Measurements from ENCODE around the gene USH1C. TPM values are rescaled to one million over a fixed set of nuclear protein-coding genes. Genes with fewer than 3 reads are reported as not detected.

The USH1C gene
- total RNA-seq, 1 donor: not detected

DNA sequence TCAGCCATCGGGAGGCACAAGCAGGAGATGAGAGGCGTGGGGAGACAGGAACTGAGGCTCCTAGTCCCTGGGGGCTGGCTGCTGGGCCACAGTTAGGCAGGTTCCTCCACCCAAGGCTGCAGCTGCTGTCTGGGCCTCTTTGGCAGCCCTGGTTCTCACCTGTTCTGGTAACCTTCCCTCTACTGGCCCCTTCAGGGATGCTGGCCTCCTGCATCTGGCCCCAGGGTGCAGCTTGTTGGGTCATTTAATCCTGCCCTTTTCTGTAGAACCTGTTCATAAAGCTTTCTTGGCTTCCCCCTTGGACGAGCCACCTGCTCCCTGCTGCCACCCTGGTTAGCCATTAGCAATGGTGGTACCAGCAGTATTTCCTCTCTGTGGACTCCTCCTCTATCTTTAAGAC, 5.5 kb downstream of the USH1C start:
- TF ChIP-seq, protein P1, sequence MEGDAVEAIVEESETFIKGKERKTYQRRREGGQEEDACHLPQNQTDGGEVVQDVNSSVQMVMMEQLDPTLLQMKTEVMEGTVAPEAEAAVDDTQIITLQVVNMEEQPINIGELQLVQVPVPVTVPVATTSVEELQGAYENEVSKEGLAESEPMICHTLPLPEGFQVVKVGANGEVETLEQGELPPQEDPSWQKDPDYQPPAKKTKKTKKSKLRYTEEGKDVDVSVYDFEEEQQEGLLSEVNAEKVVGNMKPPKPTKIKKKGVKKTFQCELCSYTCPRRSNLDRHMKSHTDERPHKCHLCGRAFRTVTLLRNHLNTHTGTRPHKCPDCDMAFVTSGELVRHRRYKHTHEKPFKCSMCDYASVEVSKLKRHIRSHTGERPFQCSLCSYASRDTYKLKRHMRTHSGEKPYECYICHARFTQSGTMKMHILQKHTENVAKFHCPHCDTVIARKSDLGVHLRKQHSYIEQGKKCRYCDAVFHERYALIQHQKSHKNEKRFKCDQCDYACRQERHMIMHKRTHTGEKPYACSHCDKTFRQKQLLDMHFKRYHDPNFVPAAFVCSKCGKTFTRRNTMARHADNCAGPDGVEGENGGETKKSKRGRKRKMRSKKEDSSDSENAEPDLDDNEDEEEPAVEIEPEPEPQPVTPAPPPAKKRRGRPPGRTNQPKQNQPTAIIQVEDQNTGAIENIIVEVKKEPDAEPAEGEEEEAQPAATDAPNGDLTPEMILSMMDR (IDR thresholded peaks at IDR 0.05; ENCODE audit: extremely low read depth, low read depth, low read length): no peak
- no peak overlapping the region for H3K4me2 ChIP-seq (ENCODE audit: insufficient read depth, low read length)
- H3K36me3 ChIP-seq (ENCODE audit: insufficient read depth, low read length): no peaks in the 10 kb centered on the region
- peaks cover 39% of the 10 kb centered on the region for H3K27me3 ChIP-seq (ENCODE audit: insufficient read depth, low read length)
- no peaks in the 10 kb centered on the region for H4K20me1 ChIP-seq (ENCODE audit: insufficient read depth, low read length)
- no peak overlapping the region for H3K4me3 ChIP-seq (ENCODE audit: insufficient read depth, low read length)
- H3K27ac ChIP-seq (ENCODE audit: low read depth, low read length): no peak overlapping the region
- H3K79me2 ChIP-seq (ENCODE audit: insufficient read depth, low read length): no peaks in the 10 kb centered on the region
- H3K4me1 ChIP-seq (ENCODE audit: insufficient read depth, low read length): no peaks in the 10 kb centered on the region
- DNase-seq (ENCODE audit: insufficient read length, low spot score, missing footprints): no peak
- no peak overlapping the region for H2AFZ ChIP-seq (ENCODE audit: low read length)
- H3K9me3 ChIP-seq (ENCODE audit: low read depth, low read length): no peaks in the 10 kb centered on the region

DNA sequence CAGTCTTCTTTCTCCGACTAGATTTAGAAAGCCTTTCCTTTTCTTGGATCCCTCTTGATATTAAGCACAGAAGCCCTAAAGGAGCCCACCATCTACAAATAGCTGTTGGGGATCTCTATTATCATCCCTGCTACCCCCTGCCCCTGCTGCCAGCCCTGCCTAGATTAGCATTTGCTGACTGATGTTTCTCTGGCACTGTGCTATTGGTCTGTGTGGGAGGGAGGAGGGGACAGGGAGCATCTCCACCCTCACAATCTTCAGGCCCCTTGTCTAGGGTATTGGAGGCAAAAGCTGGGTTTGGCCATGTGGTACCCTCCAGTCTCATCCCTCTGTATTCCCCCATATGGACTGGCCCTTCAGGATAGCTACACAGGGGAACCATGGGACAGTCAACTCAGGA, 6.2 kb downstream of the USH1C start:
- Histone ChIP-seq H3K4me3 (ENCODE audit: insufficient read depth, low read length) (no peak overlapping the region), H3K27me3 (ENCODE audit: insufficient read depth, low read length) (peaks cover 41% of the 10 kb centered on the region), H3K36me3 (ENCODE audit: insufficient read depth, low read length) (no peaks in the 10 kb centered on the region), H3K4me2 (ENCODE audit: insufficient read depth, low read length) (no peak overlapping the region), H4K20me1 (ENCODE audit: insufficient read depth, low read length) (no peaks in the 10 kb centered on the region), H3K4me1 (ENCODE audit: insufficient read depth, low read length) (no peaks in the 10 kb centered on the region), H3K9me3 (ENCODE audit: low read depth, low read length) (no peaks in the 10 kb centered on the region), H2AFZ (ENCODE audit: low read length) (no peak overlapping the region), H3K79me2 (ENCODE audit: insufficient read depth, low read length) (no peaks in the 10 kb centered on the region), H3K27ac (ENCODE audit: low read depth, low read length) (no peak overlapping the region)
- TF ChIP-seq, protein P1 (IDR thresholded peaks at IDR 0.05; ENCODE audit: extremely low read depth, low read depth, low read length): no peak
- no peak for DNase-seq (ENCODE audit: insufficient read length, low spot score, missing footprints)

DNA sequence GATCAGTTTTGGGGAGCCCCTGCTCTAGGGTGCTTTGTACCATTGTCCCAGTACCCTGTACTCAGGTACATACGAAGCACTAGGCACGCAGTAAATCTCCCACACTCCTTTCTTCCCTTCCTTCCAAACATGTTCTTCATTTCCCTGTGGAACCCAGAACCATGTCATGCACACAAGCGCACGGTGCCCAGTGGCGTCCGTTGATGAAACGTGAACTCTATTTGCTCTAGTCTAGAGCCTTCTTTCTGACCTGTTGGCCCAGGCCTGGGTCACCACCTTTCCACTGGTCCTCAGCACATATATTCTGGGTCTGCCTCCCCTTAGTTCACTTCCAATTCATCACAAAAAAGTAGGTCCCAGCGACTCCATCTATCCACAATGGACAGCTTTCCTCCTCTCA, 7.0 kb downstream of the USH1C start:
- H3K27ac ChIP-seq (ENCODE audit: low read depth, low read length): no peak overlapping the region
- TF ChIP-seq, protein P1 (IDR thresholded peaks at IDR 0.05; ENCODE audit: extremely low read depth, low read depth, low read length): no peak
- no peaks in the 10 kb centered on the region for H4K20me1 ChIP-seq (ENCODE audit: insufficient read depth, low read length)
- no peak for DNase-seq (ENCODE audit: insufficient read length, low spot score, missing footprints)
- H2AFZ ChIP-seq (ENCODE audit: low read length): no peak overlapping the region
- no peak overlapping the region for H3K4me3 ChIP-seq (ENCODE audit: insufficient read depth, low read length)
- no peaks in the 10 kb centered on the region for H3K9me3 ChIP-seq (ENCODE audit: low read depth, low read length)
- H3K79me2 ChIP-seq (ENCODE audit: insufficient read depth, low read length): no peaks in the 10 kb centered on the region
- no peaks in the 10 kb centered on the region for H3K4me1 ChIP-seq (ENCODE audit: insufficient read depth, low read length)
- H3K4me2 ChIP-seq (ENCODE audit: insufficient read depth, low read length): no peak overlapping the region
- no peaks in the 10 kb centered on the region for H3K36me3 ChIP-seq (ENCODE audit: insufficient read depth, low read length)
- peaks cover 41% of the 10 kb centered on the region for H3K27me3 ChIP-seq (ENCODE audit: insufficient read depth, low read length)

DNA sequence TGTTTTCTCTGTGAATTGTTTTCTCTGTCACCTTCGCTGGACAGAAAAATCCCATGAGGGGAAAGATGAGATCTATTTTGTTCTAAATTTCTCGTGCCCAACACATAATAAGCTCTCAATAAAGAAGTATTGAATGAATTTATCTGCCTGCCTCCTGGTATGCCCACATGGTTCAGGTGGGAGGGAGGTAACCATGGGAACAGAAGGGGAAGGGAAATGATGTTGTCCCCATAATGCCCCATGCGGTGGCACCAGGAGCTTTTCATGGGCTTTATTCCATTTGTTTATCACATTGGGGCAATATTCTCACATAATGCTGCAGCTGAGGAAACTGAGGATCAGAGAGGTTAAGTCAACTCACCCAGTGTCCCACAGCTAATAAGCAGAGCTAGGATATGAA, 8.7 kb downstream of the USH1C start:
- Histone ChIP-seq H2AFZ (ENCODE audit: low read length) (no peak overlapping the region), H3K4me1 (ENCODE audit: insufficient read depth, low read length) (no peaks in the 10 kb centered on the region), H3K4me2 (ENCODE audit: insufficient read depth, low read length) (no peak overlapping the region), H3K36me3 (ENCODE audit: insufficient read depth, low read length) (no peaks in the 10 kb centered on the region), H3K9me3 (ENCODE audit: low read depth, low read length) (no peaks in the 10 kb centered on the region), H3K79me2 (ENCODE audit: insufficient read depth, low read length) (no peaks in the 10 kb centered on the region), H3K4me3 (ENCODE audit: insufficient read depth, low read length) (no peak overlapping the region), H3K27me3 (ENCODE audit: insufficient read depth, low read length) (peaks cover 43% of the 10 kb centered on the region), H4K20me1 (ENCODE audit: insufficient read depth, low read length) (no peaks in the 10 kb centered on the region), H3K27ac (ENCODE audit: low read depth, low read length) (no peak overlapping the region)
- TF ChIP-seq, protein P1 (IDR thresholded peaks at IDR 0.05; ENCODE audit: extremely low read depth, low read depth, low read length): no peak
- no peak for DNase-seq (ENCODE audit: insufficient read length, low spot score, missing footprints)
